AML-193 (cell line): ENCODE measurements around the gene FAM222B.
"Not testable (repeated sequence)": the region's sequence is repeated elsewhere in the genome, so short reads cannot be mapped to it uniquely, and the experiment has no call there.

Experiments
- DNase-seq, 2 experiments: peaks; one replicate each; lab custom pipeline; 2025; lab: John Stamatoyannopoulos, UW

FAM222B gene

GRCh38 chr17:28842282-28843012, at the start of gene FAM222B:
FAM222B (minus strand) TSS chr17:28842790; CDS start chr17:28766667, 76,123 bp downstream.
- DNase-seq = peak; percentile 79 to 81

GRCh38 chr17:28892024-28892423, 49.4 kb upstream of the FAM222B start:
- no peak for DNase-seq

DNA sequence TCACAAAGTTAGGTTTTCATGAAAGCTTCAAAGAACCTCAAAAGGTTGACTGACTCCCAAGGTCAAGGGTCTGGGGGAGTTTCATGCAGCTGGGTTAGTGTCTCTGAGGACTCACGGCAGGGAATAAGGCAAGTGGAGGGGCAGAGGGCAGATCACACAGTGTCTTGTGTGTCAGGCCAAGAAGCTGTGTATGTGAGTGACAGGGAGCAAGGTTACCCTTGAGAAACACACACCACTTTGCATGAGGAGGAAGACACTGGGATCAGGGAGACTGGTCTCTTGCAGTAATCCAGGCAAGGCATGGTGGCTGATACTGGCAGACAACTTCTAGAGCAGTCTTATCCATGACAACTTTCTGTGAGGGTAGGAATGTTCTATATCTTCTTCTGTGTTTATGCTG, 48.6 kb upstream of the FAM222B start:
- DNase-seq = no peak

- peak in 1 of 2 experiments; percentile 25 for DNase-seq
Measured at GRCh38 chr17:28889996-28890395, 47.4 kb upstream of the FAM222B start.

- DNase-seq = no peak
Measured at GRCh38 chr17:28888832-28889231, 46.2 kb upstream of the FAM222B start.

DNA sequence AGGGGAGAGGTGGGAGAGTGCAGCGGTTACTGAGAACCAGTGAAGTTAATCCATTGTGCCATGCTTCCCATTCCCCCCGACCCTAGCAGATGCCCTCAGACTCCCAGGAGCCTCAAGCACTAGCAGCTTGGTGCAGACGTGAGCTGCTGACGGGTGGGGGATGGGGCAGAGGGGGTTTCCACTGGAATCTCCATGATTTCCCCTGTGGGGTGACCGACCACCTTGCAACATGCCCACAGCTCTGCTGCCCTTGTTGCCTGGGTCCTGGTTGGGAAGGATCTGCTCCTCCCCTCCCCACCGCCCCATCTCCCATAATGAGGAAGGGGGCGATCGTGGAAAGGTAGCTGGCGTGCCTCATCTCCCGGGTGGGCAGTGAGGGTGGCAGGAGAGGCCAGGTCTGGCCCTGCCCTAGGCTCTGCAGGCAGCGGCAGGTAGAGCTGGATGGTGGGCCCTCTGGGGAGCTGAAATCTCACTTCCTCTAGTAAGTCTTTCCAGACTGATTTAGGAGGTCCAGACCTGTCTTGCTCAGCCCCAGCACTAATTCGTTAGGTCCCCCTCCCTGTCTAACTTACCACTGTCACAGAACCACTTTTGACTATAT, 45.4 kb upstream of the FAM222B start:
- no peak for DNase-seq

- no peak for DNase-seq
Measured at GRCh38 chr17:28885951-28886350, 43.4 kb upstream of the FAM222B start.

DNA sequence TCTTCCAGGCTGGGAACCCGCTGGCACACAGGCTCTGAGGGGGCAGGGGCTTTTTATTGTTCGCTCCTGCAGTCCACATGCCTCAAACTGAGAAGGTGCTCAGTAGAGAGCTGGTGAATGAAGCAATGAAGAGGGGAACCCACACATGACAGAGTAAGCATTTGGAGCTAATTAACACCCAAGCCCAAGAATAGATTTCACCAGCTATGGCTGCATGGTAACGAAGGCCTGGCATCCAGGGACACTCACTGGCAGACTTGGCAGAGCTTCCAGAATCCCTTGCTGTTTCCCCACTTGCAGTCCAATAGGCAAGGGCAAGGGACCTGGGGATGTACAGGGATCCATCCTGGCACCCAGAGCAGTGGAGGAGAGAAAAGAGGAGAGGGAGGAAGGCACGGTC, 42.8 kb upstream of the FAM222B start:
- no peak for DNase-seq

- DNase-seq = no peak
Measured at GRCh38 chr17:28883967-28884702, 41.5 kb upstream of the FAM222B start.

DNA sequence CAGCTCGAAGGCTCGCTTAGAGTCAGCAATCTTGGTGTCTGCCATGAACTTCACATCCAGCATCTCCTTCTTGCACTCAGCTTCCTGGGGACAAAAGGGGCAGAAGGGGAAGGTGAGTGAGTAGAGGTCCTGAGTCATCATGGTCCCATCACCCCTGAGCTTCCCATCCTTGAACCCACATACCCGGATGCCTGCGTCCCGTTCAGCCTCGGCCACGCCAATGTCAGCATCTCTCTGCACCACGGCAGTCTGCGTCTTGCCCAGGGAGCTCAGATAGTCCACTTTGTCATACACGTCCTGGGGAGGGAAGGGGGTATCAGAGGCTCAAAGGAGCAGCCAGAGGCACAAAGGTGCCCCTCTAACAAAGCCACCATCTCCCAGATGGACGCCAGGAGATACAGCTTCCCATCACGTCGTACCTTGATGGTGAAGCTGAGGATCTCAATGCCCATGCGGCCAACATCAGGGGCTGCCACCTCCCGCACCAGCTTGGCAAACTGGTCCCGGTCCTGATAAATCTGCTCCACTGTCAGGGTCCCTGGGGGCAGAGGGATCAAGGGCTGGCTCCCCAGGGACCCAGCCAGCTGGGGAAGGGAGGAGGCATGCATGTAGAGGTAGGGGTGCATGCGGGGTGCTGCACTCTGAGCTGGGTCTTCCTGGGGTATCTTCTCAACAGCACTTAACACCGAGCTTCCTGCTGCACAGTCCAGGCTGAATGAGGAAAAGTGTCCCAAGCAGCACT, 39.7 kb upstream of the FAM222B start:
- no peak for DNase-seq

GRCh38 chr17:28881533-28882056, 39.0 kb upstream of the FAM222B start:
- no peak for DNase-seq

- no peak for DNase-seq
Measured at GRCh38 chr17:28880572-28880945, 38.0 kb upstream of the FAM222B start.

- no peak for DNase-seq
Measured at GRCh38 chr17:28879886-28880571, 37.4 kb upstream of the FAM222B start.

DNA sequence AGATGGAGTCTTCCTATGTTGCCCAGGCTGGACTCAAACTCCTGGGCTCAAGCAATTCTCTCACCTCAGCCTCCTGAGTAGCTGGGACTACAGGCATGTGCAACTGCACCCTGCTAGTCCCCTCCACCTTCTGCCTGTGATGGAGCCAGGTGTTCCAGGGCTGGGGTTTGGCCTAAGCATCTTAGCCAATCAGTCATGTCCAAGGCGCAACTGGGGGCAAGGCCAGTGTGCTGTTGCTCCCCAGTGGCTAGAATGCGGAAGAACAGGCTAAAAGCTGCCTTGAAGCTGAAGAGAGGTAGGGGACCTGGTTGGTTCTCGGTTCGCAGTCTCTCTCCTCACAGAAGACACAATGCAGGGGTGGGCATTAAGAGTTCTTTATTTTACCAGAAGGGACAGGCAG, 36.4 kb upstream of the FAM222B start:
- peak; percentile 20 to 28 for DNase-seq

GRCh38 chr17:28878158-28878910, 35.7 kb upstream of the FAM222B start:
- DNase-seq = no peak

DNA sequence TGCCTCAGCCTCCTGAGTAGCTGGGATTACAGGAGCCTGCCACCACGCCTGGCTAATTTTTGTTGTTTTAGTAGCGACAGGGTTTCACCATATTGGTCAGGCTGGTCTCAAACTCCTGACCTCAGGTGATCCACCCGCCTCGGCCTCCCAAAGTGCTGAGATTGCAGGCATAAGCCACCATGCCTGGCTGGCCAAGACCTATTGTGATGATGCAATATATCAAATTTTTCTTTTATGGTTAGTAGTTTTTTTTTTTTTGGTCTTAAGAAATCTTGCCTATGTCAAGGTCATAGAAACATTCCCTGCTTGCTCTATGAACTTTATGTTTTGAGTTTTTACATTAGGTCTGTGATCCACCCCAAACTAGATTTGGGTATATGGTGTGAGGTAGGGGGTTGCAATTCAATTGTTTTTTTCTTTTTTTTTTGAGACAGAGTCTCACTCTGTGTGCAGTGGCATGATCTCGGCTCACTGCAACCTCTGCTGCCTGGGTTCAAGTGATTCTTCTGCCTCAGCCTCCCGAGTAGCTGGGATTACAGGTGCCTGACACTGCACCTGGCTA, 34.6 kb upstream of the FAM222B start:
- not testable (repeated sequence) for DNase-seq

DNA sequence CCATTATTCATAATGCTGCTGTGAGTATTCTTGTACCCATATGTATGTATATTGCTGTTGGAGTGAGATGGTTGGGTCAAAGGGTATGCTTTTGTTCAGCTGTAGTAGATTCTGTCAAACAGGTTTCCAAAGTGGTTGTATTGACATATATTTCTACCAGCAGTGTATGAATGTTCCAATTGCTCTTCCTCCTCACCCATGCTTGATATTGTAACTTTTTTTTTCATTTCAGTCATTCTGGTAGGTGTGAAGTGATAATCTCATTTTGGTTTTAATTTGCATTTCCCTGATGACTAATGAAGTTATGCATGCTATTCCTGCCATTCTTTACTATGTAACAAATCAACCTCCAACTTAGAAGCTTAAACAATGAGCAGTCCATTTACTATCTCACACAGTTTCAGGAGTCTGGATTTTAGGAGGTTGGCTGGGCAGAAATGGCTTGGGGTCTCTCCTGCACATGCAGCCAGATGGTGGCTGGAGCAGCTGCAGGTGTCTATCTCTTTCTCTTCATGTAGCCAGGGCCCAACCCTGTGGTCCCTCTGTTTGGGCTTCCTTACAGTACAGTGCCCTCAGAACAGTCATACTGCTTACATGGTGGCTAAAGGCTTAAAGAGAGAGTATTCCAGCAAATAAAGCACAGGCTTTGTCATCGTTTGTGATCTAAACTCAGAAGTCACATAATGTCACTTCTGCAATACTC, 33.4 kb upstream of the FAM222B start:
- DNase-seq = no peak

- no peak for DNase-seq
Measured at GRCh38 chr17:28874750-28875149, 32.2 kb upstream of the FAM222B start.

DNA sequence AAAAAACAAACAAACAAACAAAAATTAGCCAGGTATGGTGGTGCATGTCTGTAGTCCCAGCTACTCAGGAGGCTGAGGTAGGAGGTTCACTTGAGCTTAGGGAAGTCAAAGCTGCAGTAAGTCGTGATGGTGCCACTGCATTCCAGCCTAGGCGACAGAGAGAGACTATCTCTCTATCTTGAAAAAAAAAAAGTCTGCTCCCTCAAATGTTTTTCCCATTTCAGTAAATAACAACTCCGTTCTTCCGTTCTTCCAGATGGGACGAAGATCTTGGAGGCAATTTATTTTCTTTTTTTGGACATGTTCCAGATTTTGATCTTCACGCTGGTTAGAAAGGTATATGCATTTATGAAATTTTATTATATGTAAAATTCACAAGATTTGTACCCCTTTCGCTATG, 31.2 kb upstream of the FAM222B start:
- no peak for DNase-seq

DNA sequence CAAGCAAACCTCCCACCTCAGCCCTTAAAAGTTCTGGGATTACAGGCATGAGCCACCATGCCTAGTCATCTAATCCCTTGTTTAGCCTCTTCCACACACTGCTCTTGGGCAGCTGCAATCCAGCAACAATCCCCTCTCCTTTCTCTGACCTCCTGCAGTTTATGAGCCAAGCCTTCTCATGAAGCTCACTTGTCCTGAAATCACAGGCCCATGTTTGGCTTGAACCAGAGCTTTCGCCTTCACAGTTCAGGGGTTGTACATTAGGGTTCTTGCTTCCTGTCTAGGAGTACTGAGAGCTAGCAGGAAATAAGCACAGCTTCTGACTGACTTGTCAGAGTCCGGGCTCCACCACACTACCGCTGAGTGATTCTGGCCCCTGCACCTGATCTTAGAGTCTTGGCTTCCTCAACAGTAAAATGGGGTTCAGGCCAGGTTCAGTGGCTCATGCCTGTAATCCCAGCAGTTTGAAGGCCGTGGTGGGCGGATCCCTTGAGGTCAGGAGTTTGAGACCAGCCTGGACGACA, 28.5 kb upstream of the FAM222B start:
- no peak for DNase-seq
